Inflammatory macrophage treated with lipopolysaccharide for 4 hours (primary cell): ENCODE data around the gene WFIKKN2.

Experiments used
- DNase-seq: peaks from one replicate; pipeline ENCODE4 v3.0.0-alpha.2; 2020

WFIKKN2 gene

DNA sequence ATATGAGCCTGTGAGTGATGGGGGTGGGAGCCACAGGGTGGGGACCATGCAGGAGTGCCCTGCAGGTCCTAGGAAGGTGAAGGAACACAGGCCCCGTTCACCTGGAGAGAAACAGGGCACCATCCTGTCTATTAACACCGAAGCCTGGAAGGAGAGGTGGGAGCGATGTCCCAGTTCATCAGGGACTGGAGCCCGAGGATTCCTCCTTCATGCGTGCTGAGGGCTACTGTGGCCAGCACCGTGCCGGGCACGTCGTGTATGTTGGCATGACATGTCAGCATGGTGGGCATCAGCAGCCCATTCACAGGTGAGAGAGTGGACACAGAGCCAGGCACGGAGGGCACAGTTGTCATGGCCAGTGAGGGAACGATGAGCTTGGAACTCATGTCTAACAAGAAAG is 1.4 kb downstream of the WFIKKN2 start:
- no peak for DNase-seq

DNA sequence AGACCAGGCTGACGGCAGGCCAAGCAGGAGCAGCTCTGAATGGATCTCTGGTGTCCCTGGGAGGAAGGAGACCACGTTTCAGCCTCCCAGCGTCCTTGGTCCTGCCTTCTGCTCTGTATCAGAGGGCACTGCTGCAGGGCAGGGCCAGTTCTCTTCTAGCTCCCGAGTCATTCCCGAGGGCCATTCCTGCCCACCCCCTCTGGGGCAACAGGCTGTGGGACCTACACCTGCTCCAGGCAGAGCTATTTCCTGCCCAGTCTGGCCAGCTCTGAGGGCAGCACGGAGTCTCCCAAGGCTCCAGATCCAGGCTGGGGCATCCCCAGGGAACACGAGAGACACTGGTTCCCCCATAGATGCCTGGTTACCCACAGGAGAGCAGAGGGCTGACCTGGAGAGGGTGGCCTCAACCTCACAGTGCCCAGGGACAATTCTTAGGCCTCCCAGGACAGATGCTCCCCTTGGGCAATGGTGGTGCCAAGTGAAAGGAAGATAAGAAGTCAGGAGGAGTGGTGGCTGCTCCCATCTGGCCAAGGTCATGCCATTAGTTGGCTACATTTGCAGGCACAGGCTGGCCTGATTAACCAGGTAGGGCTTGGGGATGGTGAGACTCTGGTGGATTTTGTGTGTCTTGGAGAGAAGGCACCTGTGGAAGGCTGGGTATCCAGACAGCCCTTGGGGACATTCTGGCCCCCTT is 2.0 kb downstream of the WFIKKN2 start:
- no peak for DNase-seq

DNA sequence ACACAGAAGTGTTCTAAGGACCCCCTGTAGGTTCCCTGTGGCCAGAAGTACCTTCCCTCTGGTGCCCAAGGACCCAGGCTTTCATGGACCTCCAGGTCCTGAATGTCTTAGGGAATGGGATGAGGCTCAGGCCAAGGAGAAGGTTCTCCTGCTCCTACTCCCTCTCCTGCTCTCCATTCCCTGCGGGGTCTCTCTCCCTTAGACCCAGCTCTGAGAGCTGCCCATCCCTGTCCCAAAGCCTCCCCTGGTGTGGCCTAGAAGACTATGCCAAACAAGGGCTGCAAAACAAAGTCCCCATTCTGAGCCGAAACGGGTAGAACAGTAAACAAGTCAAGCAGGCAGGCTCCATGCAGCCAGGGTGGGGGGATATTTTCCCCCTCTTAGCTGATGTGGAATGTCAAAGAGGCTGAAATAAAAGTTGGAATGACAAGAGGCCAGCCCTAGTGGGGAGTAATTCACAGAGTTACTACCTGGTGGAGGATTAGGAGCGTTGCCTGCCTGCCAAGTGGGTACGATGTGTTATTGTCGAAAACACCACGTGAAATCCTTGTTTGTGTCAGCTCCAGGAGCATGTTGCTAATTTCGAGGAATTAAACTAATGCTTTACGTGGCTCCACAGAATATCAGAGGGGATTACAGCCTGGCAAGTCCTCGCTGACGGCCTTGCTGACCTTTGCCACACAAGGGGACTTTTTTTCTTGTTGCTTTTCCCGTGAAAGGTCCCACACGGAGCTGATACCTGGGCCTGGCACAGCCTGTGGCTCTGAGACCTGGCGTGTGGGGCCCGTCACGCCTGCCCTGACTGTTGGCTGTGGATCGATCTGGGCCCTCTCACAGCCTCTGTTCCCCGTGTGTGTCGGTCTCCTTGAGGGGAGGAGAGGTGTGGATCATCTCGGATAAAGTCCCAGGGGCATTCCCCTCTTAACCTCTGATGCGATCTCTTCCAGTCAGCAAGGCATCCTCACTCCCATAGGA is 2.9 kb downstream of the WFIKKN2 start:
- DNase-seq = no peak

DNA sequence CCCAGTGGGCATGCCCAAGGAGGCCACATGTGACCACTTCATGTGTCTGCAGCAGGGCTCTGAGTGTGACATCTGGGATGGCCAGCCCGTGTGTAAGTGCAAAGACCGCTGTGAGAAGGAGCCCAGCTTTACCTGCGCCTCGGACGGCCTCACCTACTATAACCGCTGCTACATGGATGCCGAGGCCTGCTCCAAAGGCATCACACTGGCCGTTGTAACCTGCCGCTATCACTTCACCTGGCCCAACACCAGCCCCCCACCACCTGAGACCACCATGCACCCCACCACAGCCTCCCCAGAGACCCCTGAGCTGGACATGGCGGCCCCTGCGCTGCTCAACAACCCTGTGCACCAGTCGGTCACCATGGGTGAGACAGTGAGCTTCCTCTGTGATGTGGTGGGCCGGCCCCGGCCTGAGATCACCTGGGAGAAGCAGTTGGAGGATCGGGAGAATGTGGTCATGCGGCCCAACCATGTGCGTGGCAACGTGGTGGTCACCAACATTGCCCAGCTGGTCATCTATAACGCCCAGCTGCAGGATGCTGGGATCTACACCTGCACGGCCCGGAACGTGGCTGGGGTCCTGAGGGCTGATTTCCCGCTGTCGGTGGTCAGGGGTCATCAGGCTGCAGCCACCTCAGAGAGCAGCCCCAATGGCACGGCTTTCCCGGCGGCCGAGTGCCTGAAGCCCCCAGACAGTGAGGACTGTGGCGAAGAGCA is 4.4 kb downstream of the WFIKKN2 start:
- DNase-seq = no peak

DNA sequence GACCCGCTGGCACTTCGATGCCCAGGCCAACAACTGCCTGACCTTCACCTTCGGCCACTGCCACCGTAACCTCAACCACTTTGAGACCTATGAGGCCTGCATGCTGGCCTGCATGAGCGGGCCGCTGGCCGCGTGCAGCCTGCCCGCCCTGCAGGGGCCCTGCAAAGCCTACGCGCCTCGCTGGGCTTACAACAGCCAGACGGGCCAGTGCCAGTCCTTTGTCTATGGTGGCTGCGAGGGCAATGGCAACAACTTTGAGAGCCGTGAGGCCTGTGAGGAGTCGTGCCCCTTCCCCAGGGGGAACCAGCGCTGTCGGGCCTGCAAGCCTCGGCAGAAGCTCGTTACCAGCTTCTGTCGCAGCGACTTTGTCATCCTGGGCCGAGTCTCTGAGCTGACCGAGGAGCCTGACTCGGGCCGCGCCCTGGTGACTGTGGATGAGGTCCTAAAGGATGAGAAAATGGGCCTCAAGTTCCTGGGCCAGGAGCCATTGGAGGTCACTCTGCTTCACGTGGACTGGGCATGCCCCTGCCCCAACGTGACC is 5.0 kb downstream of the WFIKKN2 start:
- DNase-seq = no peak

DNA sequence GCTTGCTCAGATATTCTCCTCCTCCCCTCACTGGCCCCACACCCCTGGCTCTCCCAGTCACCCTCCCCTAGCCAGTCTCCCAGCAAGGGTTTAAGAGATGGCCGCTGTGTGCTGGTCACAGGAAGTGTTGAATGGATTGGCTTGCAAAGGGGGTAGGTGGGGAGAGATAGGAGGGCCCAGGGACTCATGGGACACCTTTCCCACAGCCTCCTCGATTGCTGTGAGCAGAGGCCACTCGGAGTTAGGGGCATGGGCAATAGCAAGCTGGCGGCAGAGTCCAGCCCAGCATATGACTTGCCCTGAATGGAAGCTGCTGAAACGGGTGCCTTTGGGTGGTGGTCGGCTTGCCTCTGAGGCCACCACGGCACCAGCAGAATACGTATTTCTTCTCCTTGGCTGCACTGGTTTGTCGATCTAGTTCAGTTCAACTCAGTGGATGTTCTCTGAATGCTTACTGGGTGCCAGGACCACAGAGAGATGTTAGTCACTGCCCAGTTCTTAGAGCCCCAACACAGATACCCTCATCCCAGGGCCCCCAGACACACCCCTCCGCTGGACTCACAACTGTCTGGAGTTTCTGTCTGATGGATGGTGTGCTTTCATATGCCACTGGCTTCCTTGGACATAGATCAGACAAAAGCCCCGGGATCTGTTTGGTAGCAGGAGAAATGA is 6.0 kb downstream of the WFIKKN2 start:
- DNase-seq = no peak

DNA sequence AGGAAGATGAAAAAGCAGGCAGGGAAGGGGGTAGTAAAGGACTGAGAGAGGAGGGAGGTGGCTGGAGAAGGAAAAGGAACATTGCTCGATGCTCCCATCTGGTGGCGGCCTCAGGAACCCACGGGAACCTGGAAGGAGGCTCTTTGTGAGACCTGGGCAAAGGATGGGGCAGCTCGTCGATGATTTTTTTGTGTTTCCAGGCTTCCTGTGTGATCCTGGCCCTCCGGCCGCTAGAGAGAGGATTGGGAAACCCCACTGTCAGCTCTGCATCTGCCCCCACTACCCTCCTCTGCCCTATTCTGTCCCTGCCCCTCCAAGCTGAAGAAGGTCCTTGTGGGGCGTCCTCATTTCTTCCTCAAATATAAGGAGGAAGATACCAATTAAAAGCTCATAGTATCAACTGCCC is 6.6 kb downstream of the WFIKKN2 start:
- DNase-seq = peak; percentile 63

DNA sequence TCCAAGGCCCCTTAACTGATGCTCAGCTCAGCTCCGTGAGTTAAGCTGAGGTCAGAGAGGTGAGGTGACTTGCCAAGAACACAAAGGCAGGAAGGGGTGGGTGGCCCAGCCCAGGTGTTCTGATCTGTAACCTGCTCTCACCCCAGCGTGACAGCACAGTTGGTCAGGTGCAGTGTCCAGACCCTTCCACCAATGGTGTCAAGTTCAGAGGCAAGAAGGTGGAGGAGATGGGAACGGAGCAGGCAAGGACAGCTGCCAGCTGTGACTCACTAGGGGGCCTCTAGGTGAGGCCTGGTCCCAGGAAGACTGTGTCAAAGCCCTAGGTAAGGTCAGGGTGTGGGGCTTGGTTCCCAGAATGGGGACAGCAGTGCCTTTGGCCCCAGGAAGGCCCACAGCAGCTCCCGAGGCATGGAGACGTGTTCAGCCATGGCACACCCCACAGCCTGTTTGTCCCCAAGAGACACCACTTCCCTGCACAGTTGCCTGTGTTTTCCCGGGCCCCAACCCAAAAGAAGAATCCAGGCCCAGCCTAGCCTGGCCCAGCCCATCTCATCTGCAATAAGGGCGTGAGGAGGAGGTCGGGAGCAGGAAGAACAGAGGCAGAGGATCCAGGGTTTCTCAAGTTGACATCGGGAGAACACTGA is 7.2 kb downstream of the WFIKKN2 start:
- DNase-seq = no peak

DNA sequence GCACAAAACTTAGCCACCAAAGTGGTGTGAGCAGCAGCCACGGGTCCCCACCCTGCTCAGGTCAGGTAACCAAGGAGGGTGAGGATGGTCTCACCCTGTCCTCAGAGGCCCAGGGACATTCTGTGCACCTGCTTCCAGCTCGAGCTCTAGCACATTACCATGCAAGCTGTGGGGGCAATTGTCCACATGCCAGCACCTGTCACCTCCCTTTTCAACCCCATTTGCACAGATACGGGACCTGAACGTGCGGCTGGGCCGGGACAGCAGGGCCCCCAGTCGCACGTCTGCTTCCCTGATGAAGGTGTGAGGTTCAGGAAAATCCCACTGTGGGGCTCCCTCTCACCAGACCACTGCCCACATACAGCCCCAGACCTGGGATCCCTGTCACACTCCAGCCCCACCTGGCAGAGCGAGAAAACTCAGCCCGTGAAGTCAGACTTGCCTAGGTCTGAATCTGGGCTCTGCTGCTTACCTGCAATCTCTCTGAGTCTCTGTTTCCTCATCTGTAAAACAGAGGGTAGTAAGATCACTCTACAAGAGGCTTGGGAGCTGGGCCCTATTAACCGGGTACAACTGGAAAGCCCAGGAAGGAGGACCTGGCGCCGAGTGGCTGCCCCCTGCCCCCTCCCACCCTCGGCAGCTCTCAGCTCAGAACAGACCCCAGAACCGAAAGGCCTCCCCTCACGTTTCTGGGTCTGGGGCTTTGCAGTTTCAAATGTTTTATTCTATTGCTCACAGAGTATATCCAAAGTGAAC is 7.9 kb downstream of the WFIKKN2 start:
- DNase-seq = no peak

DNA sequence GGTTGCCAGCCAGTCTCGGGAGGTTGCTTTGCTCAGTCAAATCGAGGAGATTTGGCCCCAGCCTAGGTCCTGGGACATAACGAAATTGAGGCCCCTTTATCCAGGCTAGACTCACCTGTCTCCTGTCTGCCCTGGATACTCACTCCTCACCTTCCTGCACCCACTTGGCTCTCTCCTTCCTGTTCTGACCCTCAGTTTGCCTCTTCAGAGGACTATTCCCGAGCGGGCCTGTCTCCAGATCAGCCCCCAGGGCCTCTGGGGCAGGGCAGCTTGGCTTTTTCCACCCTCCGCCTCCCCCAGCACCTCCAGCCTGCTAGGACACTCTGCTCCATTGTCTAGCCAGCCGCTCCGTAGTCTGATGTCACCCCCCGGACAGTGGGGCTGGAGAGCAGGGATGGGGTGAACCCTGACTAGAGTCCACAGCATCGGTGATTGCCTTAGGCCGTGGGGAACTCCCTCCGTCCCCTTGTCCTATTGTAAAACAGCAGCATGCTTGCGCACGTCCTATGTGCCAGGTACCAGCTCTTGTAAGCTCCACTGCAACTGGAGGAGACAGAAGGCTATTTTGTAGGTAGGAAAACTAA is 8.8 kb downstream of the WFIKKN2 start:
- no peak for DNase-seq

DNA sequence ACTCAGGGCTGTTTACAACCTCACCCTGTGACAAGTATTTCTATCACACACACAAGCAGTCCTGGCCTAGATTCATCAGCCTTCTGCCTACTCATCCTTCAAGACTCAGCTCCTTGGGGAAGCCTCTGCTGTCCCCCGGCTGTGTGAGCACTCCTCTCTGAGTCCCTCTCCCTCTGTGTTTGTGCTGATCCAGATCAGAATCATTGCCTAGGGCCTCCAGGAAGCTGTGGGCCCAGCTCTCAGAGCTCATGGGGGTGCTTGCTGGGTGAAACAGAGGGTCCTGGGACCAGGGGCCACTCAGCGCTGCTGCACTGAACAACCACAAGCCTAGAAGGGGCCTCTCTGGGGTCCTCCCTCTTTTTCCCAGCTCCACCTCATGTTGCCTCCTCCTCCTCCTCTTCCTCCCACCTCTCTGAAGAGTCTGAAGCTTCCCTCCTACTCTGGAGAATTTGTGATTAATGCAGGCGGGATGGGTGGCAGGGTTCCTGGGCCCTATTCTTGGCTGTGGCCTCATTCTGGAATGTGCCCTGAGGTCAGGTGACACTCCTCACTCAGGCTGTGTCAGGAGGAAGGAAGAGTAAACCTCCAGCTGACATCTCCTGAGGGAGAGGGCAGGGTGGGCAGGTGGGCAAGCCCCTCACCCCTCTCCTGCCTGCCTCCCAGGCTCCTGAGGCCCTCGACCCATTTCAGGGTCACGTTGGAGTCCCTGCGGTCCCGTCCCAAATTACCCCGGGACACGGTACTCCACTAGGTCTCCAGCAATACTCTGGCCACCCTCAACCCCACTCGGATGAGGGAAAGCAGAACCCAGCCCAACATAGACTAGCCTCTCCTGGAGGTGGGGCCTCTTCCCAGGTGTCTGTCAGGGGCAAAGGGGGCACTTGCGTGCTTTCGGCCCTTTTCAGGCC is 10.1 kb downstream of the WFIKKN2 start:
- DNase-seq = no peak

DNA sequence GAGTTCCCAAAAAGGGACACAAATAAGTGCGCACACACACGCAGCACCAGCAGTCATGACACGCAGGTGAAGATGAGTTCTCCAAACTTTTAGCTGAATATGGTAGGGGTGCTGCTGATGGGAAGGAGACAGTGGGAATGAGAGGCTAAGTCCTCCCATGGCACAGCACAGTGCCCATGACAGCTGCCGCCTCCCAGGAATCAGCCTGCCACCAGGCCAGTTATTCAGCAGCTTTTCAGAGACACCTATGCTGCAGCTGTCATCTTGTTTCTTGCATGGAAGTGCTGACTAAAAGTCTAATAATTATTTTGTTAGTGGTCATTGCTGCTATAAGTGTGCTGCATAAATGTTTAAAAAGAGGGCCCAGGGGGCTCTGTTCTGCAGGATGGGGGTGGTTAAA is 12.2 kb downstream of the WFIKKN2 start:
- no peak for DNase-seq

DNA sequence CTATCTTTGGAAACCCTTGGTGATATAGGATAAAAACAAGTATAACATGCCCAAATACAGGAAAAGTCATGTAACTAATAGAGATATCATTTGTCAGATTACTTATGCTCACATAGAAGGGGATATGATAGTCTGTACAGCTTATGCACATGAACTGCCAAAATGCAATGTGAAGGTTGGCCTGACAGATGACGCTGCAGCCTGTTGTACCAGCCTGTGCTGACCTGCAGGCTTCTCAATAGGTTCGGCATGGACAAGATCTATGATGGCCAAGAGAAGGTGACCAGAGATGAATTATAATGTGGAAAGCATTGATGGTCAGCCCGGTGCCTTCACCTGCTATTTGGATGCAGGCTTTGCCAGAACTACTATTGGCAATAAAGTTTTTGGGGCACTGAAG is 12.7 kb downstream of the WFIKKN2 start:
- no peak for DNase-seq

DNA sequence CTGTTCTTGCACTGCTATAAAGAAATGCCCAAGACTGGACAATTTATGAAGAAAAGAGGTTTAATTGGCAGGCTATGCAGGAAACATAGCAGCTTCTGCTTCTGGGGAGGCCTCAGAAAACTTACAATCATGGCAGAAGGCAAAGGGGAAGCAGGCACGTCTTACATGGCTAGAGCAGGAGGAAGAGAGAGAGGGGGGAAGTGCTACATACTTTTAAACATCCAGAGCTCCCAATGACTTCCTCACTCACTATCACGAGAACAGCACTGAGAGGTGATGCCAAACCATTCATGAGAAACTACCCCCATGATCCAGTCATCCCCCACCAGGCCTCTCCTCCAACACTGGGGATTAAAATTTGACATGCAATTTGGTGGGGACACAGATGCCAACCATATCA is 13.3 kb downstream of the WFIKKN2 start:
- DNase-seq = peak; percentile 70

DNA sequence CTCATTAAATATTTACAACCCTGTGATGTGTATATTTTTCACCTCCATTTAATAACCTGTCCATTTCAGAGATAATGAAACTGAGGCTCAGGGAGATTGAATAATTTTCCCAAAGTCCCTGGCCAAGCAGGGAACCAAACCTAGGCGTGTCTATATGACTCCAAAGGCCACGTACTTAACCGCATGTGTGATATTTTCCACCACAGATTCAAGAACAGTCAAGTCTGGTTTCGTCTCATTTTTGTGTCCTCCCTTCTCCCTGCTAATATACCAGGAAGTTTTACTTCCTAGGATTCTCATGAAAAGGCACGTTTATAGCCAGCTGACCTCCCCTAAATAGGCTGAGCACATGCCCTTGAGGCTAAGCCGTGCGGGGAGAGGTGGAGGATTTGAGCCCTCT is 15.3 kb downstream of the WFIKKN2 start:
- DNase-seq = no peak

DNA sequence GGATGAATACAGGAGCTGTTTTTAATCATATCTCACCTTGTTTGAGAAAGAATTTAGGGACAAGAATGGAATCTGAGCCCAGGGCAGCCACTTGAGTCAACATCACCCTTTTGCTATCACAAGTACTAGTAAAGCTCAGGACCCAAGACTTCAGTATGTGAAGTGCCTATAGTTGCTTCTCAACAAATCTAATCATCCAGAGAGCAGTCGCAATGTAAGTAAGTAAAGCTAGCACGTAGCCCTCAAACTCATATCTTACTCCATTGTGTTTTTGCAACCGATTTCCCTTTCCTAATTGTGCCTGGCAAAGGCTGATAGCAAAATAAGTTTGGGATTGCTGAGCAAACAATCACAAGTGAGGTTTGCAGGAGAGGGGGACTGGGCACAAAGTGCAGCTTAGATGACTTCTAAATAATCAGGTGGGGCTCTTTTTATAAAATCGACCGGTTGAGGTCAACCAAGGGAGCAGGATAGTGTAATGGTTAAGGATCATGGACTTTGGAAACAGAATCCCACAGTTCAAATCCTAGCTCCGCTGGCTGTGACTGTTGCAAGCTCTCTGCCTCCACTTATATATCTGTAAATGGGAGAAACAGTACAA is 17.7 kb downstream of the WFIKKN2 start:
- no peak for DNase-seq

DNA sequence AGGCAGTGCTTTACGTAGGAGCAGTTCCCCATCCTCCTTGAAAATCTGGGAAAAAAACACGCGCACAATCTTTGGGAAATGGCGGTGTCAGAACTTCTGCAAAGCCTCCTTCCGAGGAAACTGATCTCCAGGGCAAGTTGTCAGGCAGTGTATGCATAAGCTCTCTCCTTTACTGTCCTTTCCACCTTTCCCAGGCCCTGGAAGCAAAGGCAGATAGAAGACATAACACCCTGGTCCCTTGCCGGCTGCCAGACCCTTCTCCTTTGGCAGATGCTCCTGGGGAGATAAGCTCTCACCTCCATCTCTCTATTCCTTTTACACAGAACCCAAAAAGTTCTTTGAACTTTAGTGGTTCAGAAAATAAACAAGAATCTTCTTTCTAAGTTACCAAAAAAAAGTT is 18.4 kb downstream of the WFIKKN2 start:
- DNase-seq = no peak

DNA sequence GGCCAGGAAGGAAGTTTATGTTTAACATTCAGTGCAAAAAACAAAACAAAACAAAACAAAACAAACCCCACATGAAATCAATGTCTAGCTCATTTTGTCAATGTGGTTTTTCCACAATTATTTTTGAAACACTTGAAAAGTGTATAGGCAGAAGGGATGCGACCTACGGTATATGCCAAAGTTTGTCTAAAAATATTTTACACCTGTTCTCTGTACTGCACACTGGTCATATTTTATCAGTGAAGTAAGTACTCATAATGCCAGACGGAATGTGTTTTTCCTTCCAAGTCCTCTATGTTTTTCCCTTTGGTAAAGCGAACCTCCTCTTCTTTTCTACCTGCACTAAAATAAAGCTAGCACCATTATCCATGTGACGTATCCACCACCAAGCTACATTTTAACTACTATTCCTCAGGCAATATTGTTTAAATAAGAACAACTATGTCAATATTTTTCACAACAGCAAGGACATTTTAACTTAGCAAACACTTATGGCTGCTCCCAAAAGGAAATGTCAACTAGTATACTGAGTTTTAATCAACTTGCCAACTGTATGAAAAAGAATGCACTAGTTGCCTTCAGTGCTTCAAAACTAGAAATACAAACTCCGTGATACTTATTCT is 20.4 kb downstream of the WFIKKN2 start:
- no peak for DNase-seq

DNA sequence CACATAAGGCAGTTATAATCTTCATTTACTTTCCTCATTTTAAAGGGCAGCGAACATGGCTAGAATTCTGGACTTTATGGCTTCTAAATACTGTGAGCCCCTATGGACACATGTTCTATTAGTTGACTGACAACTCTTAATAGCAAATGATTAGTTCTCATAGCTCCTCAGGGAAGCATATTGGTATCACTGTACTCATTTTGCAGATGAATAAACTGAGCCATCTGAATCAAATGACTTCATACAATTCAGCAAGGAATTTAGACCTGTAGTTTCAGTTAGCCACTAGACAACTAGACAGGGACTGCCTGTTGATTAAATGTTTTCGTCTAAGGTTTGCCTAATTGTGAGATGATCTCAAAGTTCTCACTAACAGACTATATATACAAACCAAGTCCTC is 21.0 kb downstream of the WFIKKN2 start:
- no peak for DNase-seq
